Left lobe of liver (tissue), 2 donors: ENCODE results near the gene PARS2. TPM values are rescaled to one million over a fixed set of nuclear protein-coding genes. Genes with fewer than 3 reads are reported as not detected.

Experiments used
- ATAC-seq: fragments of 200-7000 bp; cut with Tn5 transposase; one replicate; pipeline ENCODE4 v1.9.1; 2020; ENCODE audit warnings: mild to moderate bottlenecking, moderate library complexity
- DNase-seq: peaks from one replicate; pipeline ENCODE4 v3.0.0-alpha.2; 2020; ENCODE audit warnings: low spot score
- total RNA-seq: library from RNA; stranded (reverse); gene quantifications from one replicate; pipeline ENCODE4 v1.2.1, GENCODE V29; 2021
- donor health status: DM: no; HTN: no; CAD: no; lungs with moderate emphysema.
- donor health status: DM: no; HTN: yes; CAD: no.

Gene PARS2
- total RNA-seq = 4.3 TPM

GRCh38 chr1:54764133-54764921 is at the start of gene PARS2:
Gene PARS2 (minus strand): TSS chr1:54764523. CDS start chr1:54759161, 5,362 bp downstream.
- DNase-seq (peak; percentile 97), ATAC-seq (peak; percentile 96)

GRCh38 chr1:54814126-54814498 is 49.8 kb upstream of the PARS2 start:
- ATAC-seq (no peak), DNase-seq (peak; percentile 43)

DNA sequence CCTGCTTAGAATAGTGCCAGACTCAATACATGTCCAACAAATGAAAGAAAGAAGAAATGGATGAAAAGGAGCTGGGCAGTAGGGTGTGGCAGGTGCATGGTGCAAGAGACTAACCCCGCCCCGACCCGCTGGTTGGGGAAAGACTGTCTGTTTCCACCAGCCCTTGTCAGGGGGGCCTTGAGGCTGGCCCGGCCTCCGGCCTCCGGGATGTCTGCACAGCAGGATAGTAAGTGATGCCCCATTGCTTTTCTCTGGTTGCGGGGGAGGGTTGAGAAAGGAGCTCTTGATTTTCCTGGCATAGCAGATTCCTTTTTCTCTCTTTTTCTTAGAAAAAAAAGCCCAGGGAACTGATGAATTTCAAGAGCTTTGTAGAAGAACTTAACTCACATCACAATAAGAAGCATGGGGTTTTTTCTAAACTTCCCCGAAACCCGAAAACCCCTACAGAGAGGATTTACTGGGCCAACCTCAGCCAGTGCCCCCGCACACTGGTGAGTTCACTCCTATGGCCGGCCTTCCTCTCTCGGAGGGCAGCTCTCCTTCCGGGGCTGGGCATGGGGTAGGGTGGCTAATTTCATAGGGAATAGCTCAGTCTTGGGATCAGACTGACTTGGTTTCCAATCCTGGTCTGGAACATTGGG is 49.3 kb upstream of the PARS2 start:
- DNase-seq (peak; percentile 14), ATAC-seq (no peak)

GRCh38 chr1:54812801-54813484 is 48.6 kb upstream of the PARS2 start:
- peak; percentile 38 for DNase-seq

GRCh38 chr1:54811739-54812655 is 47.7 kb upstream of the PARS2 start:
- ATAC-seq = no peak
- DNase-seq = peak; percentile 45

More at GRCh38 chr1:54812801-54813484, 48.6 kb upstream of the PARS2 start:
- no peak for ATAC-seq

DNA sequence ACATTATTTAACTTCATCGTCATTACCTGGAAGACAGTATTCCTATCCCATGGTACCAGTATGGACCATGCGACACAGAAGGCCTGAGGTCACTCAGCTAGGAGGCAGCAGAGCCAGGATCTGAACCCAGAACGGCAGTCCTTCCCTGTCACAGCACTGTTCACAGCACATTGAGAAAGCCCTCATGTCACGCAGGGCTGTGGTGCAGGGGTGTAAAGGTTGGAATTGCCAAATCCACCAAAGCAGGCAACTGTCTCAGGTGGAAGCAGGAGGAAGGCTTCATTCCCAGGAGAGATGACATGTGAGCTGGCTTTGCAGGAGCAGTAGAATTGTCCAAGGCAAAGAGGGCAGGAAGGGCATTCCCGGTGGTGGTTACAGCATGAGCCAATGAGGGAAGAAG is 46.7 kb upstream of the PARS2 start:
- peak; percentile 68 for DNase-seq
- peak; percentile 59 for ATAC-seq

DNA sequence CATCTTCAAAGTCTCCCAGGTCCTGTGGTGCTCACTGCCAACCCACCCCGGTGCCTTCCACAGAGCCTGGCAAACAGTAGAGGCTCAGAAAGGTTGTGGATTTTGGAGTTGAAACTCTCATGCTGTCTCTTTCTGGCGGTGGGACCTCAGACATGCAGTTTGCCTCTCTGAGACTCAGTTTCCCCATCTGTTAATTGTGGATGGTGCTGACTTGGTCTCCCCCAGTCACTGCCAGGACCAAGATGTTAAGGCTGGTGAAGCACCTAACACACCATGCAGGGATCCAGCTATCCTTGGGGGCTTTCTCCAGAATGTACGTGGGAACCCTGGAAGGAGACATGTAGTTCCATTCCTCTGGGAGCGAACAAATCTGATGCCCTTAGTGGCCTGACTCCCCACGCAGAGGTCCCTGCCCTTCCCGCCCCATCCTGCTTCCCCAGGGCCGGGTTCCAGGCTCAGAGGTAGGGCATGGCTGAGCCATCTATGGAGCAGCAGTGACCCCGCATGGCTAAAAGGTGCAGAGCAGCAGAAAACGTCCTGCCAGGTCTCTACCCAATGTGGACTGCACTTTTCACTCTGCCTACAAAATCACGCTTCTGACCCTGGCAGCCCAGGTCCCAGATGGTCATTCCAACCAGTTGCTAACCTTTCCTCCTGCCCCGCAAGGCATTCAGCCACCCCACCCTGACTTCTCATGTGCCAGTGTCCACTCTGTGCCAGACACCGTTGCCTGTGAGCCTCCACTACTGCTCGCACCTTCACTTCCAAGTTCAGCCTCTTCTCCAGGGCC is 46.0 kb upstream of the PARS2 start:
- ATAC-seq = peak; percentile 92
- DNase-seq = peak; percentile 82

GRCh38 chr1:54809496-54810074 is 45.3 kb upstream of the PARS2 start:
- DNase-seq = peak; percentile 44
- ATAC-seq = no peak

DNA sequence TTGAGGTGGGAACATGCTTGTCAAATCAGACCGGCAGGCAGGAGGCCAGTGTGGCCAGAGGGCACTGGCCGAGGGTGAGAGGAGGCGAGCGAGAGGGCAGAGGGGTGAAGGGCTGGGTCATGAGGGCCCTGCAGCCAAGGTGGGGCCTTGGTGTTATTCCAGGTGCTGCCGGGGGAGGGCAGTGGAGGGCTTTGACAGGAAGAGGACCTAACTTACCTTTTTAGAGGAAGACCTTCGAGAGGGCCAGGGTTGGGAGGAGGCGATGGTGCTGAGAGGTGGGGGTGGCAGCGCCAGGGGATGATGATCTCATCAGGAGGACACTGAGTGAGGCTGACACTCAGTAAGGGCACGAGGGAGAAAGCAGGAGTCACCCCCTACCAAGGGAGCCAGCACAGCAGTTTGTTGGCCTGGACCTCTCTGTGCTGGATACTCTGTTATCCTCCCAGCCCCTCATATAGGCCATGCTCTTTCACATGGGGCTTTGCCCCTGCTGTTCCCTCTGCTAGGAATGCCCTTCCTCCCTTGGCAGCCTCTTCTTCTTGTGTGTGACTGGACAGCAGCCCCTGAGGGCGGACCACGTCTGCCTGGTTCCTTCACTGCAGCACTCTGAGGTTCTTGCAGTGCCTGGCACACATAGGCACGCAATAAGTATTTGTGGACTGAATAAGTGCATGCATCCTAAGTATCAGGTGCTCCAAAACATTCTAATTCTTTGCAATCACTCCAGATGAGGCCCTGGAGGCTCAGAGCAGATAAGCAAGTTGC is 44.3 kb upstream of the PARS2 start:
- ATAC-seq (peak; percentile 41), DNase-seq (peak; percentile 70)

- ATAC-seq = no peak
- DNase-seq = peak; percentile 33
Measured at GRCh38 chr1:54807756-54808155, 43.4 kb upstream of the PARS2 start.

DNA sequence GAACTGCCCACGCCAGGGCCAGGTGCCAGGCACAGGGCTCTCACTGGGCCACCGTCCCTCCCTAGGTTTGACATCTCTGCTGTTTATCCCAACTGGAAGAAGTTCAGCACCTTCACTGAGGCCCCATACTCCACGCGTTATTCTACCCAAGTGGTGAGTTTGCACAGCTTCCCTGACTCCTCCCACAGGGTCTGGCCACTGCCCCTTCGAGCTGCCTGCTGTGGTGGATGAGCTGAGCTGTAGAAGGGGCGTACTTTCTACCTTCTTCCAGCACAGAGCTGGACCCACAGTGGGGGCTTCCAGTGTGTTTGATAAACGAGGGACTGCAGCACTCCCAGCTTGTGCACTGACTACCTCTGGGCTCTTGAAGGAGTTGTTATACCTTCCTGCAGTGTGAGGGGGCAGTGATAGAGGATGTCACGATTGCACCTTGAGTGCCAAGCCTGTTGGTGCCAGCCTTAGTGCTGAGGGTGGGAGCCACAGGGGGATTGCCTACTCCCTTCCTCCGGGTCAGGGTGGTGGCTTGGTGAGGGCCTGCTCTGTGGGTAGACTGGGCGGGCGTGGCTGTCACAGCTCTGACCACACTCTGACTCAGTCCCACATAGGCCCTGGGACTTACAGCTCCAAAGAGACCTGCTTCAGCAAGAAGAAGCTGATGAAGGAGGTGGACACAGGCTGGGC is 42.7 kb upstream of the PARS2 start:
- ATAC-seq = no peak

GRCh38 chr1:54805981-54806381 is 41.7 kb upstream of the PARS2 start:
- DNase-seq = peak; percentile 39
- no peak for ATAC-seq

More for the DNA sequence above, 42.7 kb upstream of the PARS2 start:
- peak; percentile 48 for DNase-seq

DNA sequence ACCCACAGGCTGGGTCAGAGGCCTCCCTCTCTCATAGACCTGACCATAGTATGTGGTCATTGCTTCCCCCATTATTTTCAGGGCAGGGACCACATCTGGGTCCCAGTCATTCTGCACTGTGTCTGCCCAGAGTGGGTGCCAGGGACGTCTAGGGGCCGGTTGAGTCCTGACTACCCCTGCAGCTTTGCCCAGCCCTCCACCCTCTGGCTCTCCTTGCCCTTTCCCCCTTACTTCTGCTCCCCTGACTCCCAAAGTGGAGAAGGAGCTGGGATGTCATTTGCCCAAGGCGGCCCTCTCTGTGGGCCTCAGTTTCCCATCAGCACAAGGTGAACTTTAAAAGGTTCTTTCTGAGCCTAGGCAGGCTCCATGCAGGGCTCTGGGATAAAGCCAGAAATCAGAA is 41.1 kb upstream of the PARS2 start:
- ATAC-seq = no peak
- DNase-seq = no peak

DNA sequence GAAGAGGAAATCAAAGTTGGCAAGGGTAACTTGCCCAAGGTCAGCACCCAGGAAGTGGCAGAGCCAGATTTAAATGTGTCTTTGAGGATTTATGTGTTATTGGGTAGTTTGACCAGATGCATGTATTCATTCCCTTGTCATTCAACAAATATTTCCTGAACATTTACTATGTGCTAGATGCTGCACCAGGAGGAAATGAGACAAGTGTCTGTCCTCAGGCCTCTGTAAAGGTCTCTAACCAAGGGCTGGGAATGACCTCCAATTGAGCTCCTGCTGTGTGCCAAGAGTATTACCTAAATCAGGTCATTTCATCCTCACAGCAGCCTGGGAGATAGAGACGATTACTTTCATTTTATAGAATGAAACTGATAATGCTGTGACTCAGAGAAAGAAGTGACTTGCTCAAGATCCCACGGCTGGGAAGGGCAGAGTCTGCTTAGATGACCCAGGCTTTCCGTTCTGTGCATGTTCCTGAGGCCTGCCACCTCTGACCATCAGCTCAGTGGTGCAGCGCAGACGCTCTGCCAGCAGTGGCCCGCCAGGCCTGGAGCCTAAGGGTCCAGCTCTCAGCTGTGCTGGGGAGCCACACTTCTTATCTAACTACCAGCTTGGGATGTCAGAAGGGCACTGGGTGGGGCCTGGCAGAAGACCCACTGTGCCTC is 40.3 kb upstream of the PARS2 start:
- DNase-seq = no peak
- ATAC-seq = peak; percentile 46

- peak; percentile 87 for DNase-seq
- ATAC-seq = peak; percentile 66
Measured at GRCh38 chr1:54803761-54804470, 39.6 kb upstream of the PARS2 start.

- DNase-seq (peak; percentile 77), ATAC-seq (peak; percentile 70)
Measured at GRCh38 chr1:54800899-54801759, 36.8 kb upstream of the PARS2 start, which contains the start of gene TTC22. Gene TTC22 (minus strand): TSS chr1:54801323. CDS start chr1:54801163, 160 bp downstream.
